H9 (cell line): Measurements from ENCODE around the gene PKDCC. TPM values are rescaled to one million over a fixed set of nuclear protein-coding genes. Genes with fewer than 3 reads are reported as not detected.

Source experiments
- DNase-seq: peaks from one replicate; pipeline ENCODE4 v3.0.0-alpha.2; 2017
- H2AFZ ChIP-seq: one replicate; pipeline ENCODE4 v1.6.1; 2013; ENCODE audit warnings: mild to moderate bottlenecking, low read length, control low read depth, moderate library complexity
- H2AK5ac ChIP-seq: 2 replicates; pipeline ENCODE4 v1.6.1; 2013; ENCODE audit warnings: low read length, control low read depth, mixed read lengths; ENCODE audit not compliant: insufficient read length
- H2BK120ac ChIP-seq: one replicate; pipeline ENCODE4 v1.6.1; 2013; ENCODE audit warnings: low read depth, mild to moderate bottlenecking, low read length, control low read depth, inconsistent platforms; ENCODE audit not compliant: poor library complexity, severe bottlenecking
- H2BK12ac ChIP-seq: 2 replicates; pipeline ENCODE4 v1.6.1; 2013; ENCODE audit warnings: low read length, control low read depth, mixed read lengths, low read depth; ENCODE audit not compliant: insufficient read length
- H2BK15ac ChIP-seq: 2 replicates; pipeline ENCODE4 v1.6.1; 2013; ENCODE audit warnings: low read depth, low read length, control low read depth
- H2BK20ac ChIP-seq: one replicate; pipeline ENCODE4 v1.6.1; 2013; ENCODE audit warnings: low read depth, mild to moderate bottlenecking, low read length, control low read depth, inconsistent platforms; ENCODE audit not compliant: poor library complexity, severe bottlenecking
- H2BK5ac ChIP-seq: 2 replicates; pipeline ENCODE4 v1.6.1; 2013; ENCODE audit warnings: low read length, control low read depth, mixed read lengths; ENCODE audit not compliant: insufficient read length
- H3K14ac ChIP-seq: 2 replicates; pipeline ENCODE4 v1.6.1; 2013; ENCODE audit warnings: low read length, control low read depth; ENCODE audit not compliant: insufficient read depth
- H3K18ac ChIP-seq: 2 replicates; pipeline ENCODE4 v1.6.1; 2013; ENCODE audit warnings: low read depth, mild to moderate bottlenecking, mixed read lengths, low read length, control low read depth; ENCODE audit not compliant: insufficient read length
- H3K23ac ChIP-seq: 2 replicates; pipeline ENCODE4 v1.6.1; 2013; ENCODE audit warnings: low read length, control low read depth, mixed read lengths, low read depth; ENCODE audit not compliant: insufficient read length
- H3K23me2 ChIP-seq: 2 replicates; pipeline ENCODE4 v1.6.1; 2013; ENCODE audit warnings: low read depth, mild to moderate bottlenecking, mixed read lengths, low read length, control low read depth; ENCODE audit not compliant: insufficient read length, poor library complexity, severe bottlenecking
- H3K27ac ChIP-seq: 2 replicates; pipeline ENCODE4 v1.5.1; 2013; ENCODE audit warnings: low read length, control low read depth, mixed read lengths, low read depth; ENCODE audit not compliant: insufficient read length
- H3K27me3 ChIP-seq: 2 replicates; pipeline ENCODE4 v1.6.1; 2013; ENCODE audit warnings: low read length, control low read depth, inconsistent platforms; ENCODE audit not compliant: insufficient read depth
- H3K4ac ChIP-seq: 2 replicates; pipeline ENCODE4 v1.6.1; 2013; ENCODE audit warnings: low read depth, mild to moderate bottlenecking, control low read depth, inconsistent platforms, low read length, moderate library complexity
- H3K4me1 ChIP-seq: 2 replicates; pipeline ENCODE4 v1.6.1; 2013; ENCODE audit warnings: low read length, control low read depth, inconsistent platforms; ENCODE audit not compliant: insufficient read depth
- H3K4me2 ChIP-seq: 2 replicates; pipeline ENCODE4 v1.6.1; 2013; ENCODE audit warnings: low read length, control low read depth, mixed read lengths; ENCODE audit not compliant: insufficient read length, insufficient read depth
- H3K56ac ChIP-seq: 2 replicates; pipeline ENCODE4 v1.6.1; 2013; ENCODE audit warnings: low read depth, mild to moderate bottlenecking, mixed read lengths, low read length, control low read depth; ENCODE audit not compliant: insufficient read length
- H3K79me1 ChIP-seq: 2 replicates; pipeline ENCODE4 v1.6.1; 2013; ENCODE audit warnings: low read depth, mild to moderate bottlenecking, moderate library complexity, low read length, control low read depth, inconsistent platforms; ENCODE audit not compliant: insufficient read depth, poor library complexity, severe bottlenecking
- H3K79me2 ChIP-seq: 2 replicates; pipeline ENCODE4 v1.6.1; 2013; ENCODE audit warnings: low read length, control low read depth, inconsistent platforms; ENCODE audit not compliant: insufficient read depth
- H3K9ac ChIP-seq: 2 replicates; pipeline ENCODE4 v1.6.1; 2013; ENCODE audit warnings: low read length, control low read depth, mixed read lengths; ENCODE audit not compliant: insufficient read length; ENCODE audit errors: extremely low read depth
- H3K9me3 ChIP-seq: one replicate; pipeline ENCODE4 v1.6.1; 2013; ENCODE audit warnings: low read depth, low read length, inconsistent platforms; ENCODE audit not compliant: control insufficient read depth
- H3T11ph ChIP-seq: one replicate; pipeline ENCODE4 v1.6.1; 2013; ENCODE audit warnings: mild to moderate bottlenecking, low read length, control low read depth, inconsistent platforms
- H4K20me1 ChIP-seq: one replicate; pipeline ENCODE4 v1.6.1; 2013; ENCODE audit not compliant: control insufficient read depth, insufficient read length, insufficient read depth
- H4K5ac ChIP-seq: 2 replicates; pipeline ENCODE4 v1.6.1; 2013; ENCODE audit warnings: low read depth, mild to moderate bottlenecking, mixed read lengths, low read length, control low read depth; ENCODE audit not compliant: insufficient read length
- H4K8ac ChIP-seq: replicated peaks from 2 replicates; pipeline ENCODE4 v1.6.1; 2013; ENCODE audit warnings: low read length, control low read depth, mixed read lengths, low read depth; ENCODE audit not compliant: insufficient read length
- H4K91ac ChIP-seq: 2 replicates; pipeline ENCODE4 v1.6.1; 2013; ENCODE audit warnings: low read depth, mild to moderate bottlenecking, moderate library complexity, mixed read lengths, low read length, control low read depth; ENCODE audit not compliant: insufficient read length
- H3K27ac Mint-ChIP-seq, 3 experiments: 2 replicates in 2 of 3; 3 replicates in 1 of 3; pipeline ENCODE4 v1.8.0; 2020 to 2021; ENCODE audit warnings: mixed read lengths in 3 of 3, mild to moderate bottlenecking in 1 of 3, moderate library complexity in 1 of 3
- H3K27me3 Mint-ChIP-seq: 2 replicates; pipeline ENCODE4 v1.8.0; 2021; ENCODE audit warnings: low read depth, mild to moderate bottlenecking, moderate library complexity, mixed read lengths
- H3K36me3 Mint-ChIP-seq, 3 experiments: 2 replicates in 2 of 3; 3 replicates in 1 of 3; pipeline ENCODE4 v1.8.0; 2020 to 2021; ENCODE audit warnings: low read depth in 3 of 3, mixed read lengths in 3 of 3; ENCODE audit not compliant: insufficient read depth in 1 of 3
- H3K4me1 Mint-ChIP-seq, 2 experiments: 2 replicates each; pipeline ENCODE4 v1.8.0; 2020; ENCODE audit warnings: mixed read lengths in 2 of 2
- H3K4me3 Mint-ChIP-seq, 2 experiments: 2 replicates in 1 of 2; 3 replicates in 1 of 2; pipeline ENCODE4 v1.8.0; 2020 to 2021; ENCODE audit warnings: mild to moderate bottlenecking in 2 of 2, mixed read lengths in 2 of 2, moderate library complexity in 1 of 2
- H3K9me3 Mint-ChIP-seq, 2 experiments: 2 replicates in 1 of 2; 3 replicates in 1 of 2; pipeline ENCODE4 v1.8.0; 2020; ENCODE audit warnings: mild to moderate bottlenecking in 2 of 2, mixed read lengths in 2 of 2, moderate library complexity in 1 of 2
- CTCF ChIP-seq: fragments of 200-600 bp; sonication (generic); conservative IDR thresholded peaks from 3 replicates; pipeline ENCODE4 v1.8.0; 2021; ENCODE audit warnings: antibody characterized with exemption, mild to moderate bottlenecking
- whole genome bisulfite sequencing: extraction: QIAGEN DNeasy Blood & Tissue Kit; methylation state at CpG from one replicate; pipeline ENCODE4 v1.1.7; 2013; ENCODE audit warnings: missing lambda C conversion rate, low lambda C conversion rate, mixed read lengths; ENCODE audit not compliant: insufficient read length; ENCODE audit errors: extremely low coverage; 5-methylcytosine and 5-hydroxymethylcytosine counted together
- total RNA-seq: library from RNA; stranded (reverse); gene quantifications from 2 replicates; pipeline ENCODE4 v1.2.1, GENCODE V29; 2021

Gene PKDCC
- total RNA-seq, 1 experiment from 2014 or later, result 134 TPM

- Histone ChIP-seq H3K9ac (no peak overlapping the region), H2BK120ac (no peak overlapping the region), H4K91ac (no peak overlapping the region), H2AFZ (no peak overlapping the region), H2AK5ac (no peak overlapping the region), H4K5ac (no peak overlapping the region), H3K27ac (no peak overlapping the region), H3K14ac (no peak overlapping the region), H2BK12ac (no peak overlapping the region), H2BK15ac (no peak overlapping the region), H3K9me3 (no peaks in the 10 kb centered on the region), H4K8ac (no peak overlapping the region), H3K79me2 (no peaks in the 10 kb centered on the region), H3K79me1 (no peaks in the 10 kb centered on the region), H3K18ac (no peak overlapping the region), H3T11ph (no peak overlapping the region), H3K27me3 (peaks cover 2% of the 10 kb centered on the region; the same call in 1 of the 2 replicates), H3K4ac (no peak overlapping the region), H3K4me2 (no peak overlapping the region), H2BK20ac (no peak overlapping the region), H3K23me2 (no peaks in the 10 kb centered on the region), H2BK5ac (no peak overlapping the region), H3K56ac (no peak overlapping the region), H4K20me1 (no peaks in the 10 kb centered on the region), H3K23ac (no peak overlapping the region), H3K4me1 (peaks cover 18% of the 10 kb centered on the region; the same call in 1 of the 2 replicates)
- Mint-ChIP-seq H3K9me3 (peaks cover 0 to 3% of the 10 kb centered on the region in 2 experiments; a peak in 3 of 5 replicates), H3K36me3 (peaks cover 2 to 4% (median 3%) of the 10 kb centered on the region in 3 experiments; a peak in 3 of 7 replicates), H3K27me3 (peaks cover 16% of the 10 kb centered on the region), H3K4me1 (peaks cover 38 to 41% of the 10 kb centered on the region in 2 experiments), H3K27ac (no peak overlapping the region), H3K4me3 (no peak overlapping the region)
- no CpG with 5 or more reads among the region's 5 CpGs for WGBS
- DNase-seq, result no peak
- no peak for TF ChIP-seq CTCF
These were observed 12.6 kb upstream of the PKDCC start for GRCh38 chr2:42035241-42035640.
